Uterus (tissue), 2 donors: Measurements from ENCODE around the gene GAL.

Experiments used
- POLR2A ChIP-seq, 2 donors: fragments of 450-650 bp; IDR thresholded peaks; one replicate each; pipeline ENCODE4 v1.6.1; 2016; ENCODE audit warnings: antibody characterized with exemption in 2 of 2, mild to moderate bottlenecking in 1 of 2, moderate library complexity in 1 of 2
- TF ChIP-seq, protein P1 (sequence below), 4 experiments: fragments of 200-600 bp in 2 of 4; fragments of 450-650 bp in 2 of 4; sonication (generic) in 2 of 4; IDR thresholded peaks; one replicate each; pipeline ENCODE4 v1.5.1; 2016 to 2019; ENCODE audit warnings: antibody characterized with exemption in 4 of 4, mild to moderate bottlenecking in 2 of 4, moderate library complexity in 1 of 4

DNA sequence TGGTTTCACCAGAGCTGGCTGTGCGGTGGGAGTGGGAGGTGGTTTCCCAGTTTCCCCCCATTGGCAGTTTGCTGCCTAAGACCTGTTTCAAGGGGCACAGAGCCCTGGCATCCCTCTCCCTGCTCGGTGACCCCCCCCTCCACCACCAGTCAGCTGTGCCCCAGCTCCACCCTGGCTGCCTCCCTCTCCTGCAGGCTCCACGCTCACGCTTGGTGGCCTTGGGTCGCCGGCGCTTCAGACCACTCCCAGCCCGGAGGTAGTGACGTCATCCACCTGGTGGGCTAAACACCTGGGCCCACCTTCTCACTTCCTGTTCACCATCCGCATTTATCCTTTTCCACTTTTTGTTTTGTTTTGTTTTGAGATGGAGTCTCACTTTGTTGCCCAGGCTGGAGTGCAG, 7.8 kb downstream of the GAL start:
- TF ChIP-seq, protein P1, sequence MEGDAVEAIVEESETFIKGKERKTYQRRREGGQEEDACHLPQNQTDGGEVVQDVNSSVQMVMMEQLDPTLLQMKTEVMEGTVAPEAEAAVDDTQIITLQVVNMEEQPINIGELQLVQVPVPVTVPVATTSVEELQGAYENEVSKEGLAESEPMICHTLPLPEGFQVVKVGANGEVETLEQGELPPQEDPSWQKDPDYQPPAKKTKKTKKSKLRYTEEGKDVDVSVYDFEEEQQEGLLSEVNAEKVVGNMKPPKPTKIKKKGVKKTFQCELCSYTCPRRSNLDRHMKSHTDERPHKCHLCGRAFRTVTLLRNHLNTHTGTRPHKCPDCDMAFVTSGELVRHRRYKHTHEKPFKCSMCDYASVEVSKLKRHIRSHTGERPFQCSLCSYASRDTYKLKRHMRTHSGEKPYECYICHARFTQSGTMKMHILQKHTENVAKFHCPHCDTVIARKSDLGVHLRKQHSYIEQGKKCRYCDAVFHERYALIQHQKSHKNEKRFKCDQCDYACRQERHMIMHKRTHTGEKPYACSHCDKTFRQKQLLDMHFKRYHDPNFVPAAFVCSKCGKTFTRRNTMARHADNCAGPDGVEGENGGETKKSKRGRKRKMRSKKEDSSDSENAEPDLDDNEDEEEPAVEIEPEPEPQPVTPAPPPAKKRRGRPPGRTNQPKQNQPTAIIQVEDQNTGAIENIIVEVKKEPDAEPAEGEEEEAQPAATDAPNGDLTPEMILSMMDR (IDR thresholded peaks at IDR 0.05), result no peak
- TF ChIP-seq POLR2A (IDR thresholded peaks at IDR 0.05), result no peak
